GM18498 (cell line): ENCODE measurements around the gene EFHC1.

Experiments used
- ATAC-seq: cut with Tn5 transposase; IDR thresholded peaks from one replicate; pipeline ENCODE4 v1.9.1; 2021; ENCODE audit warnings: mild to moderate bottlenecking, moderate library complexity; ENCODE audit not compliant: unreplicated experiment

The EFHC1 gene

GRCh38 chr6:52551483-52552277, 131.5 kb downstream of the EFHC1 start:
- no peak for ATAC-seq

DNA sequence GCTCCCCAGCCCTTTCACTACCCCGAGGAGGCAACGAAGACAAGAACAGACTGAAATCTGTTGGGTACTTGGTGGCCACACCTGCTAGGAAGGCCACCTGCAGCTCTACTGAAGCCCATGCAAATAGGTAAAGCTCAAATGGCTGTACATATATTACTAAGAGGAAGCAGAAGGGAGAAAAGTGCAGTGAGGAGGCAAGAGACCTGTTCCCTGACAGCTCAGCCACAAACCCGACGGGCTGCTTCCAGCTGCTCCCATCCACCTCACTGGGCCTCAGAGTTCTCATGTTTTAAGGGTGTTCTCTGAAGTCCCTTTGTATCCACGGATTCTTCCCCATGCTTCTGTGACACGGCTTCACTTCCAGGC, 132.1 kb downstream of the EFHC1 start:
- ATAC-seq = peak; percentile 84

DNA sequence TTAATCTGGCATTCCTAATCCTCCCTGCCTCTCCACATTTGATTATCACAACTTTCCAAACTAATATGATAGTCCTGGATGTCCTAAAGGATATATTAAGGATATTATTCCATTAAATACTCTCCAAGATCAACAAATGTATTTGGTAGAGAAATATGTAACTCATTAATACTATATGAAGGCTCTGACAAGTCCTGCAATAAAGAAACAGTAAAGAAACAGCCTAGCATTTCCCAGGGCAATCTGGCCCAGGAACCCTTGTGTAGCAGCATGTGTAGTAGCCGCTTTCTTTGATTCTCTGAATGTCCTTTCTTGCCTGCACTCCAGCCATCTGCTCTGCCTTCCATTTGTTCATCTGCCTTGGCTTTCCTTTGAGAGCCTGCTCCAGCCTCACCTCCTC, 133.0 kb downstream of the EFHC1 start:
- no peak for ATAC-seq

DNA sequence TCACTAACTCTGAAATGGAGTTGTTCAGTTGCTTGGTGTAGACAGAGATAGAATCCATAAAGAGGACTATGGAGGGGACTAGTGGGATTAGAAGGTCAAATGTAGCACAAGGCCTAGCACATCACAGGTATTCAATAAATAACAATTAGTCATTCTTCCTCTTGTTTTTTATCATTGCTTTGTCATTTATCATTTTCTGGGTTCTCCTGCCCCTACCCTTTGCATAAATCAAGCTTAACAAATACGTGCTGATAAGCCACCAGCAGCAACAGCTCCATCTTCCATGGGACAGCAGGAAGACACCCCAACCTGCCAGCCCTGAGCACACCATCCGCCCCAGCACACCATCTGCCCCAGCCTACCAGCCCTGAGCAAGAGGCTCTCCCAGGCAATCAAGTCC, 133.6 kb downstream of the EFHC1 start:
- no peak for ATAC-seq

- no peak for ATAC-seq
These were observed 134.6 kb downstream of the EFHC1 start for GRCh38 chr6:52554684-52555280.

DNA sequence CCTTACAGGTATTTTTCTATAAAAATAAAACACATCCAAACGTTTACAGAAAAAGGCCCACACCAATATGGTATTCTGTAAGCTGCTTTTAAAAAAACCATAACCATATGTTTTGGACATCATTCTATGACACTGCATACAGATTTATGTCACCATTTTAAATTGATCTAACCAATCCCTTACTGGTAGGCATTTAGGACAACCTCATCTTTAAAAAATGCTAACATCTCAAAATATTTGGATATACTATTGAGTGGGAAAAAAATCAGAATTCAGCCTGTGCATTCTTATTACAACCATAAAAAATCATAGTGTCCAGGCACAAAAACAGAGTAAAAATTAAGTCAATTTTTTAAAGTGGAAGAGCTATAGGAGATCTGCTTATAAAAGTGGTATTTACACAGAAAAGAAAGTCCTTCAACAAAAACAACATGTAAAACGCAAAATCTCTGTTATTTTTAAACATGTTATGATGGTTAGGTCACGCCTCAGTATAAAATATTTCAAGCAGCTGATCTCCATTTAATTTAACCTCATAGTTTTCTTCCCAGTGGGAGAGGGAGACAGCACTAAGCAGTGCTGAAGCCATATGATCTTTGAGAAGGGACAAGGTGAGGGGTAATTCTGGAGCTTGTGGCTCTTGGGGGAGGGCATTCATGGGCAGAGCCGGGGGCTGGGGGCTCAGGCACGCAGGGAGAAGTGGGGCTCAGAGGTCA, 135.5 kb downstream of the EFHC1 start:
- ATAC-seq = no peak

GRCh38 chr6:52557389-52558265, 137.5 kb downstream of the EFHC1 start:
- no peak for ATAC-seq

- ATAC-seq = no peak
These were observed 138.3 kb downstream of the EFHC1 start for GRCh38 chr6:52558266-52559000.

DNA sequence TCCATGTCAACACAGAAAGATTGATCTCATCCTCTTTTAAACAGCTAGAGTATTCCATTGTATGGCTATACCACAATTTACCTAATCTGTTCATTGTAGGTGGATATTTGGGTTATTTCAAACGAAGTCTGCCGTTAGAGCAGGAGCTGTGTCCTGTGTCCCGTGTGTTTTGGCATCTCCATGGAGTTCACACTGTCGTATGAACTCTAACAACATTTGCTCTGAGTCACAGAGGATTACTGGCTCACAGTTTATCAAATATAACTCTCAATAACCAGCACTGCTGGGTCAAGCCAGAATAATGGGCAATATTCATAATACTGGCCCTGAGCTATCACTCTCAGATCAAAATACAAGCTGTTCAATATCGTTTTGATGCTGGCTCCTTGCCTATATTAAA, 140.3 kb downstream of the EFHC1 start:
- ATAC-seq = no peak

- no peak for ATAC-seq
These were observed 142.8 kb downstream of the EFHC1 start for GRCh38 chr6:52562911-52563310.

- no peak for ATAC-seq
These were observed 144.7 kb downstream of the EFHC1 start for GRCh38 chr6:52564856-52565255.

DNA sequence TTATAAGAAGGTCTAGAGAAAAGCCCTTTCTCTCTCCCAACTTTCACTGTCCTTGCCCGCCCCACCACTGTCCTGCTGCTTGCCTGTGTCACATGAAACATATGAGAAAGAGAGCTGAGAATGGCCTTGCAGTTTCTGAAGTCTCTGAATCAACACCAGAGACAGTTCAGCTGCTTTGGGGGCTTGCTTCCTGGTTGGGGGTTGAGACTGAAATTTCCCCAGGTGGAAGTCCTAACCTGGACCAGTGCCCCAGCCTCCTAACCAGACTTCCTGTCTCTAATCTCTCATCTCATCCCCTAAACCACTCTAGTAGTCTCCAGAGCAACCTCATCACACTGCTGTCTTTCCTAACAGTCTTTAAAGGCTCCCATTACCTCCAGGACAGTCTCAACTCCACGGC, 146.1 kb downstream of the EFHC1 start:
- peak; percentile 73 for ATAC-seq

GRCh38 chr6:52566853-52567279, 146.7 kb downstream of the EFHC1 start:
- ATAC-seq = peak; percentile 16

DNA sequence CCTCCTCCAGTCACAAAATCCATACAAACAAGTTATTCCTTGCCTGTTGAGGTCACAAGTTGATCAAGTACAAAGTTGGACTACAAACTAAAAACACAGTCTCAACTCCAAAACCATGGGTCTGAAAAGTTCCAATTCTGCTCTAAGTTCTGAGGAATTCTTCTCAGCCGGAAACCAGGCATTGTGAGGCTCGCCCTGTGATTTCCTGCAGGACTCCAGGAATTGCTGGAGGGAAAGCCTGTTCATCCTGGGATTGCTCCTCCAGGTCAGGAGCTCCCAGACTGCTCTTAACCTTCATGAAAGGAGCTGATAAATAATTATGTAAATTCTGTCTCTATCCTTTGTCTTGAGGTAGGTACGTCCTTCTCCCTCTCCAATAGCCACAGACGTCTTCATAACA, 148.2 kb downstream of the EFHC1 start:
- ATAC-seq = no peak

DNA sequence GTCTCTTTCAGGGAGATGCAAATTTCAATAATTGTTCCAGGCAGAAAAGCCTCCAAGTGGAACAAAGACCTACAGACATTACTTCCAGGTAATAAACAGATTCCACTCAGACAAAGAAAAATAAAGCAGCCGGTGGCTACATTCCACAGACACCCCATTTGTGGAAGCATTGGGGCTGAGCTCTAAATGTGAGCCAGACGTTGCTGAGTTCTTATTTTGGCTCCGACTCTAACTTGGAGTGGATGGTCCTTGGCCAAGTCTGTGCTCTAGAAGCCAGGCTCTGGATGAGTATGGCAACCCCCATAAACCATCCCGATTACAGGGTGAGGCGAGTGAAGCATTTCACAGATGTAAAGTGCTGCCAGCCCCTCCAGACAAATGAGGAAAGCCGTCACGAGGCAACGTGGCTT, 150.2 kb downstream of the EFHC1 start:
- no peak for ATAC-seq

GRCh38 chr6:52571099-52571755, 151.1 kb downstream of the EFHC1 start:
- ATAC-seq = no peak

DNA sequence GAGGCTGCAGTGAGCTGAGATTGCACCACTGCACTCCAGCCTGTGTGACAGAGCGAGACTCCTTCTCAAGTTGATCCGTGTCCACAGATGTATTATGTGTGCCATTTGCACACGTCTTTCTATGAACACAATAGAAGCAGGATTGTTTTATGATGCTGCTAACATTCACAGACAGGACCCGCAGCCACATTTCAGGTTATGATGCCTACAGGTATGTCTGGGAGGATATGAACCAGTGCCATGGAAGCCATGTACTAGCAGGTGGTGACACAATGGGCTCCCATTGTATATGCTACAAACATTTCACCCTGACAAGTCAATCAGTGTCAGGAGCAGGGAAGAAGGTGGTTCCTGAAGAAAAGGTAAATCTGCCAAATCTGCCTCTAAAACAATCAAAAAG, 152.4 kb downstream of the EFHC1 start:
- ATAC-seq = no peak

DNA sequence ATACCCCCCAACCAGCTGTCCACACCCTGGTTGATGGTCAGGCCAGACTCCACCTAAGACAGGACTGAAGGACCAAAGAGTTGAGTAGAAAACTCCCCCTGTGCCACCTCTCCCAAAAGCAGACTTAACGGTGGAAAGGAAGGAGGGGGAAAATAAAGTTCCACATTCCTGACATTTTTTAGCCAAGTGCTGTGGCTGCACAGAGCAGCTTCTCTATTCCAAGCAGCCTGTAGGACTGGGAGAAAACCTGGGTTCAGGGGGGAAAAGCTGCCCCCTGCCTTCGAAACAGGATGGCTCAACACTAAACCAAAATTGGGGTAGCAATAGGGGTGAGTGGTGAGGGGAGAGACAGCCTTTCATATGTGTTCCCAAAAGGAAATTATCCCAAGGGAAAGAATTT, 153.2 kb downstream of the EFHC1 start:
- ATAC-seq = no peak
